Activated naive CD8-positive, alpha-beta T cell treated with anti-CD3 and anti-CD28 coated beads, Interleukin-2, amount 10 ng/mL, durations not matched to agents 7 days and 5 days (primary cell): ENCODE results near the gene SENP6. TPM values are rescaled to one million over a fixed set of nuclear protein-coding genes. Genes with fewer than 3 reads are reported as not detected.
A peak's percentile ranks its signal among the peaks of the same experiment; 100 is the strongest.
"Not testable (repeated sequence)": the region's sequence is repeated elsewhere in the genome, so short reads cannot be mapped to it uniquely, and the experiment has no call there.

ENCODE experiments used
- ATAC-seq: fragments of 150-1000 bp; cut with Tn5 transposase; one replicate; pipeline ENCODE4 v1.10.0; 2021; ENCODE audit warnings: low read depth, moderate library complexity
- POLR2A ChIA-PET: fragments of 350-600 bp; sonication (Branson Sonifier 250); formaldehyde crosslinking; loops from one replicate; lab custom pipeline; 2021; ENCODE audit warnings: antibody characterized with exemption; lab: Charles Lee
- DNase-seq: peaks from one replicate; pipeline ENCODE4 v3.0.0; 2021
- H3K27ac Mint-ChIP-seq: one replicate; pipeline ENCODE4 v1.8.0; 2022; ENCODE audit warnings: mild to moderate bottlenecking, mixed read lengths
- H3K27me3 Mint-ChIP-seq: one replicate; pipeline ENCODE4 v1.8.0; 2022; ENCODE audit warnings: mild to moderate bottlenecking, moderate library complexity, mixed read lengths
- H3K36me3 Mint-ChIP-seq: one replicate; pipeline ENCODE4 v1.8.0; 2021; ENCODE audit warnings: mild to moderate bottlenecking, mixed read lengths
- H3K4me1 Mint-ChIP-seq: one replicate; pipeline ENCODE4 v1.8.0; 2021; ENCODE audit warnings: mixed read lengths
- H3K4me3 Mint-ChIP-seq: one replicate; pipeline ENCODE4 v1.8.0; 2022; ENCODE audit warnings: mild to moderate bottlenecking, moderate library complexity, mixed read lengths
- H3K9me3 Mint-ChIP-seq: one replicate; pipeline ENCODE4 v1.8.0; 2021; ENCODE audit warnings: mixed read lengths
- total RNA-seq, 2 experiments: library from RNA; stranded (reverse); gene quantifications; one replicate each; pipeline ENCODE4 v1.2.3, GENCODE V29; 2021

The SENP6 gene
- total RNA-seq, 2 experiments from 2014 or later, result 83.7 to 97.0 TPM

DNA sequence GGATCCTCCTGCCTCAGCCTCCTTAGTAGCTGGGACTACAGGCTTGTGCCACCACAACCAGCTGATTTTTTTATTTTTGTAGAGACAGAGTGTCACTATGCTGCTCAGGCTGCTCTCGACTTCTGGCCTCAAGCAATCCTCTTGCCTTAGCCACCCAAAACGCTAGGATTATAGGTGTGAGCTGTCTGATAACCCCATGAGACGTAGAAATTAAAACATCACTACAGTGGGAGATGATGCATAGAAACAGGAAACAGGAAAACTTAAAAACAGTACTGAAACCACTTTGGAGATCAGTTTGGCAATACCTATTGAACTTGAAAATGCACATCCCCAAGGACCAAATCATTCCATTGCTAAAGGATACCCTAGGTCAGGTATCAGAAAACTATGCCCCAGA lies 10.8 kb downstream of the SENP6 start:
- DNase-seq (no peak), ATAC-seq (peak; percentile 31)
- Mint-ChIP-seq H3K4me1 (peaks cover 45% of the 10 kb centered on the region), H3K36me3 (peaks cover 12% of the 10 kb centered on the region), H3K27me3 (no peaks in the 10 kb centered on the region), H3K27ac (peak overlapping the region; percentile 55), H3K9me3 (no peaks in the 10 kb centered on the region), H3K4me3 (peak overlapping the region; percentile 18)
- POLR2A ChIA-PET, result interaction anchor here (2.2 kb wide), 1 partner anchor 10 kb away, joined by 15 read pairs; the partner anchor contains the start of gene SENP6

GRCh38 chr6:75613056-75613501 lies 11.4 kb downstream of the SENP6 start:
- Mint-ChIP-seq H3K27me3 (no peaks in the 10 kb centered on the region), H3K4me1 (peaks cover 44% of the 10 kb centered on the region), H3K4me3 (peak overlapping the region; percentile 64), H3K27ac (peak overlapping the region; percentile 69), H3K36me3 (peaks cover 16% of the 10 kb centered on the region), H3K9me3 (no peaks in the 10 kb centered on the region)
- ATAC-seq, result no peak
- POLR2A ChIA-PET, result interaction anchor here (1.2 to 2.2 kb wide), 2 partner anchors 10 to 11 kb away, joined by 3 to 15 read pairs; partner anchors contain the start of gene SENP6
- DNase-seq, result no peak

- no peak for ATAC-seq
- POLR2A ChIA-PET, result no interaction called here
- Mint-ChIP-seq H3K27me3 (no peaks in the 10 kb centered on the region), H3K36me3 (peaks cover 30% of the 10 kb centered on the region), H3K4me1 (peaks cover 26% of the 10 kb centered on the region), H3K27ac (no peak overlapping the region), H3K9me3 (peaks cover 5% of the 10 kb centered on the region), H3K4me3 (no peak overlapping the region)
- DNase-seq, result no peak
Observed at GRCh38 chr6:75618437-75618836, 16.8 kb downstream of the SENP6 start.

- Mint-ChIP-seq H3K27me3 (no peaks in the 10 kb centered on the region), H3K4me1 (peaks cover 23% of the 10 kb centered on the region), H3K4me3 (no peak overlapping the region), H3K36me3 (peaks cover 30% of the 10 kb centered on the region), H3K27ac (no peak overlapping the region), H3K9me3 (peaks cover 5% of the 10 kb centered on the region)
- DNase-seq (no peak), ATAC-seq (no peak)
- POLR2A ChIA-PET, result no interaction called here
Observed at GRCh38 chr6:75619230-75619899, 17.7 kb downstream of the SENP6 start.

DNA sequence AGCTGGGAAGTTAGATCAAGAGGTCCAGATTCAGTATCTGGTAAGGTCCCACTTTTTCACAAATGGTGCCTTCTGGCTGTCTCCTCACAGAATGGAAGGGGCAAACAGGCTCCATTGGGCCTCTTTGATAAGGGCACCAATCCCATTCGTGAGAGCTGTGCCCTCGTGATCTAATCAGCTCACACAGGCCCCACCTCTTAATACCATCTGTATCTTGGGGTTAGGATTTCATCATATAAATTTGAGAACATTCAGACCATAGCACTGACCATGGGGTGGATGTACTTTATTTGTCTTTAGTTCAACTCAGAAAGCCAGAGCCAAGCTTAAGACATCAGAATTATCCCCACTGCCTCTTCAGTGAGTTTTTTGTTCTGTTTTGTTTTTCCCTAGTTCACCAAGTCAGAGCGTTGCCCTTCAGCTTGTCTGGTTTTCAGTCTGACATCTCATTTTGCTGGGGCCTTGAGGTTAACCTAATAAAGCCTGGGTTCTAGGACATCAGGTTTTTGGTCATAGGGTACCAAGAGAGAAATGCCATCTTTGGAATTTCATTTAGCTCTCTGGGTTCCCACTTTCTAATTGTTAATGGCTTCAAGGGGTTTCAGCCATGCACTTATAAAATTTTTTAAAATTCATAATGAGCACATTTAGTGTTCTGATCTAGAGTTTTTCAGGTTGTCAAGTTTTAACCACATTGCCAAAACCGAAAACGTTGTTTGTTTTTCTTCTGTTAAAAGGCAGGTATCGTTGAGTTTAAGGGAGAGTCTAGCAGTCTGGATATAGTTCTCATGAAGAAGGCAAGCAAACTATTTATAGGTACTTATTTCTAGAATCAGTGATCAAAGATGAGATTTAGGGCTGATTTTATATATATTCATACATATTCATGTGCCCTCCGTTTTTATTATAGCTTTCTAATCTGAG lies 19.0 kb downstream of the SENP6 start:
- Mint-ChIP-seq H3K27ac (no peak overlapping the region), H3K36me3 (peaks cover 31% of the 10 kb centered on the region), H3K4me3 (no peak overlapping the region), H3K4me1 (peaks cover 23% of the 10 kb centered on the region), H3K27me3 (no peaks in the 10 kb centered on the region), H3K9me3 (peaks cover 5% of the 10 kb centered on the region)
- ATAC-seq (no peak), DNase-seq (no peak)
- POLR2A ChIA-PET, result no interaction called here

GRCh38 chr6:75621846-75622245 lies 20.2 kb downstream of the SENP6 start:
- ATAC-seq, result no peak
- H3K9me3 Mint-ChIP-seq, result peaks cover 5% of the 10 kb centered on the region
- H3K27ac Mint-ChIP-seq, result no peak overlapping the region
- H3K4me1 Mint-ChIP-seq, result peaks cover 21% of the 10 kb centered on the region
- H3K36me3 Mint-ChIP-seq, result peaks cover 28% of the 10 kb centered on the region
- POLR2A ChIA-PET, result no interaction called here
- DNase-seq, result no peak
- no peak overlapping the region for H3K4me3 Mint-ChIP-seq
- no peaks in the 10 kb centered on the region for H3K27me3 Mint-ChIP-seq

DNA sequence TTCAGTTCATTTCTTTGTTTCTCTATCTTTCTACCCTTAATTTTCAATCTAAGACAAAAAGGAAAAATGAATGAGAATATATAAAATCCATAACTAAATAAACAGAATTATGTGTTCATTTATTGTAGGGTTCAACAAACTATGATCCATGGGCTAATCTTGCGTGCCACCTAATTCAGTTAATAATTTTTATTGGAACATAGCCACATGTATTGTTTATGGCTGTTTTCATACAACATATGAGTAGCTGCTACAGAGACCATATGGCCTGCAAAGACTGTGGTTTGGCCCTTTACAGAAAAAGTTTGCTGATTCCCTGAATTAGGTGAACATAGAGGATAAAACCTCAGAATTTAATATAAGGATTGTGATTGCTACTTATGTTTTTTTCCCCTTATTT lies 21.8 kb downstream of the SENP6 start:
- Mint-ChIP-seq H3K27ac (no peak overlapping the region), H3K4me1 (peaks cover 15% of the 10 kb centered on the region), H3K27me3 (no peaks in the 10 kb centered on the region), H3K4me3 (no peak overlapping the region), H3K9me3 (peaks cover 2% of the 10 kb centered on the region), H3K36me3 (peaks cover 21% of the 10 kb centered on the region)
- POLR2A ChIA-PET, result no interaction called here
- ATAC-seq (no peak), DNase-seq (no peak)

DNA sequence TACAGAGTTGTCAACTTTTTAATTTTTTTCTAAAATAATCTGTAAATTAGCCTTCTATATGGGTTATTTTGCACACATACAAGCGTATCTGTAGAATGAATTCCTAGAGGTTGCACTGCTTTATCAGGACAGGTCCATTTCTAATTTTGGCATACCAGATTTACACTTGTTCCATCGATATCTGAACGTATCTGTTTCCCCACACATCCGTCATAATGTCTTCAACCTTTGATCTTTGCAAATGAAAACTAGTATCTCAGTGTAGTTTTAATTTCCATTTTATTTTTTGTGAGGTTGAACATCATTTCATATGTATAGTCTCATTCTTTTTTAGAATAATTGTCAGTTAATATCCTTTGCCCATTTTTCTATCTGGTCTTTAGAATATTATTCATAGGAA lies 22.7 kb downstream of the SENP6 start:
- ATAC-seq, result no peak
- POLR2A ChIA-PET, result no interaction called here
- H3K4me1 Mint-ChIP-seq, result peaks cover 9% of the 10 kb centered on the region

GRCh38 chr6:75624988-75625387 lies 23.3 kb downstream of the SENP6 start:
- ATAC-seq (no peak), DNase-seq (no peak)
- H3K27me3 Mint-ChIP-seq, result no peaks in the 10 kb centered on the region
- peaks cover 14% of the 10 kb centered on the region for H3K36me3 Mint-ChIP-seq
- H3K4me3 Mint-ChIP-seq, result no peak overlapping the region
- POLR2A ChIA-PET, result interaction anchor here (0.9 kb wide), 1 partner anchor 23 kb away, joined by 3 read pairs; the partner anchor contains the start of gene SENP6
- no peak overlapping the region for H3K27ac Mint-ChIP-seq
- peaks cover 9% of the 10 kb centered on the region for H3K4me1 Mint-ChIP-seq
- no peaks in the 10 kb centered on the region for H3K9me3 Mint-ChIP-seq

More for the DNA sequence above, 22.7 kb downstream of the SENP6 start:
- Mint-ChIP-seq H3K9me3 (no peaks in the 10 kb centered on the region), H3K4me3 (no peak overlapping the region), H3K27ac (no peak overlapping the region), H3K27me3 (no peaks in the 10 kb centered on the region), H3K36me3 (peaks cover 15% of the 10 kb centered on the region)
- no peak for DNase-seq

- H3K36me3 Mint-ChIP-seq, result peaks cover 18% of the 10 kb centered on the region
- peaks cover 7% of the 10 kb centered on the region for H3K4me1 Mint-ChIP-seq
- H3K4me3 Mint-ChIP-seq, result no peak overlapping the region
- ATAC-seq (no peak), DNase-seq (no peak)
- POLR2A ChIA-PET, result interaction anchor here (0.8 kb wide), 1 partner anchor 24 kb away, joined by 3 read pairs; the partner anchor contains the start of gene SENP6
- H3K27ac Mint-ChIP-seq, result no peak overlapping the region
- H3K27me3 Mint-ChIP-seq, result no peaks in the 10 kb centered on the region
- H3K9me3 Mint-ChIP-seq, result no peaks in the 10 kb centered on the region
Observed at GRCh38 chr6:75626561-75626960, 24.9 kb downstream of the SENP6 start.

DNA sequence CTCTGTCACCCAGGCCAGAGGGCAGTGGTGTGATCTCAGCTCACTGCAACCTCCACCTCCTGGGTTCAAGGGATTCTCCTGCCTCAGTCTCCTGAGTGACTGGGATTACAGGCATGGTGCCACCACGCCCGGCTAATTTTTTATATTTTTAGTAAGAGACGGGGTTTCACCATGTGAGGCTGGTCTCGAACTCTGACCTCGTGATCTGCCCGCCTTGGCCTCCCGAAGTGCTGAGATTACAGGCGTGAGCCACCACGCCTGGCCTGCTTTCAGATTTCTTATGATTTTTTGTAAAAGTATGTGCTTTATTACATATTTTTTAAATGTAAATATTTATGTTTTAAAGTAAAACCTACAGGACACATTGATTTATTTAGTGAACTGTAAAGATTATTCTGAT lies 26.0 kb downstream of the SENP6 start:
- H3K27ac Mint-ChIP-seq, H3K4me3 Mint-ChIP-seq, ATAC-seq, H3K9me3 Mint-ChIP-seq, POLR2A ChIA-PET, H3K27me3 Mint-ChIP-seq, DNase-seq, H3K4me1 Mint-ChIP-seq: not testable (repeated sequence)
- peaks cover 16% of the 10 kb centered on the region for H3K36me3 Mint-ChIP-seq

DNA sequence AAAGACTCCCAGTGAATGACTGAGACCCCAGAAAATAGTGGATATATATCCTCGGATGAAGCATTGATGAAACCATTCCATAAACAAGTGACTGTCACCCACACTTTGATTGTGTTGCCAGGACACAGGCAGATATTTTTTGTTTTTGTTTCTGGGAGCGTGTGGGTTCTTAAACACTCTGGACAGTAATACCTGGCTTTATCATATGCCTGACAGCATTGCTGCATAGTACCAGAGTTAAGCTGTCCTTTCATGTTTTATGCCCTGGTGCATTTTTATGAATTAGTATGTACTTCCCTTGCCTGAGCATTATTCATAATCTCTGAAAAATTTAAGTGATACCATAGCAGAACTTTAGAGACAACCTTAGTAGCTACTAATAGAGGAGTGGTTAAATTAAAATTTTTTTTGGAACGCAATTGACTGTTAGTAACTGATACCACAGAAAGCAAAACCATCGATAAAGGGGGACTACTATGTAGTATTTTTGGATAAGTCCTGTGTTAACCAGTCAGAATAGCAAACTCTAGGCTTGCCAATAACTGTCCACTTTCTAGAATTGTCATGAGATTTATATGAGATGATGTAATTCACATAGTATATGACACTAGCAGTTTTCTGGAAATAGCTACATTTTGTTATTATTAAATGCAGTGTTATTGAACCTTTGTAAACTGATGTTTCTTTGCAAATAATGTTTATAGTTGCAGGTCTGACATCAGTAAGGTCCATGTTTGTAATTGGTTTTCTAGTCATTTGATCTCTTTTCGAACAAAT lies 30.4 kb downstream of the SENP6 start:
- DNase-seq, result no peak
- peaks cover 3% of the 10 kb centered on the region for H3K4me1 Mint-ChIP-seq
- no peaks in the 10 kb centered on the region for H3K9me3 Mint-ChIP-seq
- ATAC-seq, result no peak
- POLR2A ChIA-PET, result no interaction called here
- no peaks in the 10 kb centered on the region for H3K27me3 Mint-ChIP-seq
- no peak overlapping the region for H3K4me3 Mint-ChIP-seq
- peaks cover 20% of the 10 kb centered on the region for H3K36me3 Mint-ChIP-seq
- no peak overlapping the region for H3K27ac Mint-ChIP-seq

DNA sequence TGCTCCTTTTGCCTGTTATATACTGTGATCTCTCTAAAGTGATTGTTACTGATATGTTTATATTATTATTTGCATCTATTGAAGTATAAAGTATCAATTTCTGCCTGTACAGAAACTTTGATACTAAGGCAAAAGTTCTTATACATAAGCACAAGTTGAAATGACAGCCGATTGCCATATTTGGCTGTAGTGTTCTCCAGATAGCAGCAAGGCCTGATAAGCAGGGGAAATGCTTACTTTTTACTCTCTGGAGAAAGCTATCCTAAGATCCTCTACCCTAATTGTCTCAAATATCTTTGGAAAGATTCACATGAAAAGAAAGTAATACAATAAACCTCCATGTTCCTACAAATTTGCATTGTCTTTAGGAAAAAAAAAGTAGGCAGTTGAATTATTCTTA lies 31.4 kb downstream of the SENP6 start:
- Mint-ChIP-seq H3K4me3 (no peak overlapping the region), H3K4me1 (peaks cover 3% of the 10 kb centered on the region), H3K27me3 (no peaks in the 10 kb centered on the region), H3K27ac (no peak overlapping the region), H3K9me3 (no peaks in the 10 kb centered on the region), H3K36me3 (peaks cover 19% of the 10 kb centered on the region)
- ATAC-seq (no peak), DNase-seq (no peak)
- POLR2A ChIA-PET, result no interaction called here
